GM19025 (cell line): ENCODE data around the gene AGXT.

Experiments used
- ATAC-seq: cut with Tn5 transposase; IDR thresholded peaks from one replicate; pipeline ENCODE4 v1.9.1; 2021; ENCODE audit warnings: mild to moderate bottlenecking, low read depth, moderate library complexity; ENCODE audit not compliant: unreplicated experiment

Gene AGXT

DNA sequence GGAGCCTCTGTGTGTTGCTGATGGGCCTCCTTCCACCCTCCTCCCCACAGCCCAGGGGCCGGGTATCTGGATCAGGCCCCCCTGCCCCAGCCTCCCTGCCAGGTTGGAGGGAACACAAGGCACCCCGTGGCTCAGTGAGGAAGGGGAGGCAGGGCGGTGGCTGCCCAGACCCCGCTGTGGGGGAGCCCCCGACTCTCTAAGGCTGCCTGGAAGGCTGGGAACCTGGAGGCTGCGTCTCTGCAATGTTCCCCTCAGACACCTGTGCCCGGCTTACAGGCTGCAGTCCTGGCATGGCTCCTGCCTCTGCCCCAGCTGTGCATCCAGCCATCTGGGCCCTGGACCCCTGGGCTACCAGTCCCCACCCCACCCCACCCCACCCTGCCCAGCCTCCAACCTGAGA is 27.8 kb downstream of the AGXT start:
- ATAC-seq, result no peak

DNA sequence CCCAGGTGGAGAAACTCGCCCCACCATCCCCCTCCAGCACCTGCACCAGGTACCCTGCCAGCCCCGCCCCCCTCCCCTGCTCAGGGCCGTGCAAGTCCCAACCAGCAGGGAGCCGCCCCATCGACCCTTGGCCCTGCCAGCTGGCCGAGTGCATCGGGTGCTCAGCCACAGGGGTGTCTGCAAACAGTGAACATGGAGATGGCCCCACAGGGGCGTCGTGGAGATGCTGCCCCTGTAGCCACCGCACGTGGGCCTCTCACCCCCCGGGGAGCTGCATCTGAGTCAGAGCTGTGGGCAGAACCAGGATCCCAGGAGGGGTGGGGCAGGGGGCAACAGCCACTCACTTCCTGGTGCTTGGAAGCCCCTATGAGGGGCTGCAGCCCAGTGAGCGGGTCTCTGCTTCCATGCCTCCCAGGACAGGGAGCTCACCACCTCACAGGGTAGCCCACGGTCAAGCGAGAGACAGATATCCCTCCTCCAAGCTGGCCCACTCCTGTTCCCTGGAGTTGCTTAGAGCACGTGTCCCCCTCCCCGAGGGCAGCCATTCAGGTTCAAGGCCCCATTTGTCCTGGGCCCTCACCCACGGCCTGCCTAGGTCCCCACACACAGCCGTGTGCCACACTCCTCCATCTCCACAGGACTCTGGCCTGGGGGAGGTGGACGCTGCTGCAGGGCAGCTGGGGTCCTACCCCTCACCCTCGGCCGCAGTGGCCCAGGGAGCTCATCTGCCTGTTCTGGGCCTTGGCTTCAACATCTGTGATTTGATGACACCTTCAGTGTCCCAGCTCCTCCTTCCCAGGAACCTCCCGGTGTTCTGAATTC is 28.5 kb downstream of the AGXT start:
- no peak for ATAC-seq

DNA sequence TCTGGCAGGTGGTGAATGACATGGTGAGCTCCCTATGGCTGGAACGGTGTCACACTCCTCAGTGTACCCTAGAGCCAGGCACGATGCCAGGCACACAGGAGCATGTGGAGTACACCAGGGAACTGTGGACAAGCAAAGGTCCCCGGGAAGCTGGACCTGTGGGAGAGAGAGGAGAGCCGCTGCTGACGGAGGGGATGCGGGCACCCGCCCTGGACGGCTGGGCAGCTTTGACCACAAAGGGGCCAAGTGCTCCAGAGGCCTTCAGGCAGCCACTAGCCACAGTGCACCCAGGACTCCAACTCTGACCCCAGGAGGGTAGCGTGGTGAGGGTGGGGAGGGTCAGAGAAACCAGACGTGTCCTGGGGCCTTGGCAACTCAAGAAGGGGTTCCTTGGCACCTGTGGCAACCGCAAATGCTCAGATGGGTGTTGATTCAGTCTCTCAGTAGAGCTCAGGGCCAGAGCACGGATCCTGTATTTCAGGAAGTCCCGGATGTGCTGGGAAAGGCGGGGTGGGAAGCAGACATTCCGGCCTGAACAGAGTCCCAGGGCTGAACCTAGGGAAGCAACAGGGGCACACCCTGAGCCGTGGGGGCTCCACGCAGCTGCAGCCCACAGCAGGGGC is 29.6 kb downstream of the AGXT start:
- no peak for ATAC-seq

DNA sequence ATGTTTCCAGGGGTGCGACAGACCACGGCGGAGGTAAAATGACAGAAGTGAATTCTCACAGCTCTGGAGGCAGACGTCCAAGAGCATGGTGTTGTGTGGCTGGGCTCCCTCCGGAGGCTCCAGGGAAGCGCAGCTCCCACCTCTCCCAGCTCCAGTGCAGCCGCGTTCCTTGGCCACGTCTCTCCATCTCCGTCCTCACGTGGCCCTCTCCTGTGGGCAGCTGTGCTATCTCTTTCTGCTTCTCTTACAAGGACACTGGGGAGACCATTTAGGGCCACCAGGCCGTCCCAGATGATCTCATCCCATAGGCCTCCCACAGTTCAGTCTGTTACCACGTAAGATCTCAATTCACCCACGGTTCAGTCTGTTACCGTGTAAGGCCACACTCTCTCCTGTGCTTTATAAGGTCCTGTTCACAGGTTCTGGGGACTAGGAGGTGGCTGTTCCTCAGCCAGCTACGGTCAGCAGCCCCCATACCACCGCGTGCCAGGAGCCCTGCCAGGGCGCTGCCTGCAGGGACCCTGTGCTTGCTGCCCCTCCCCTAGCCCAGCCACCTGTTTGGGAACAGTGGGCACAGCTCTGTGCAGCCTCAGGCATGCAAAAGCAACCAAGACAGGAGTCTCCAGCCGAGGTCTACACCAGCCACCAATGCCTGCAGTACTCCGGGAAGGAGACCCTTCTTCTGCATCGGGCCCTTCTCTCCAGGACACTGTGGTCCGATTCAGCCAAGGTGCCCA is 30.3 kb downstream of the AGXT start:
- ATAC-seq, result no peak

DNA sequence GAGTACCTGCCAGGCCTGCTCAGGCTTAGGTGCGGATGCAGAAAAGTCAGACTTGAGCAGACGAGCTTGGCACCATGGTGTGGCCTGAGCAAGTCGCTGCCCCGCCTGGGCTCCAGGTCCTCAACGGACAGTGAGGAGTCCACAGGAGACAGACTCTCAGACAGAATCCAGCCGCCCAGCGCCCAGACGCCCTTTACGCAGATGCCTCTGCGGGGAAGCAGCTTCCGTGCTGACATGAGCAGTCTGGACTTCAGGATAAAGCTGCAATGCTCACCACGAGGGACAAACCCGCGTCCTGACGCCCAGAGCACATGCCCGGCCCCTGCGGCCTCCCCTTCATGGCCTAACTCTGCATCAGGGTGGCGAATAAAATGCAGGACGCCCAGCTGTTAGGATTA is 30.8 kb downstream of the AGXT start:
- no peak for ATAC-seq

DNA sequence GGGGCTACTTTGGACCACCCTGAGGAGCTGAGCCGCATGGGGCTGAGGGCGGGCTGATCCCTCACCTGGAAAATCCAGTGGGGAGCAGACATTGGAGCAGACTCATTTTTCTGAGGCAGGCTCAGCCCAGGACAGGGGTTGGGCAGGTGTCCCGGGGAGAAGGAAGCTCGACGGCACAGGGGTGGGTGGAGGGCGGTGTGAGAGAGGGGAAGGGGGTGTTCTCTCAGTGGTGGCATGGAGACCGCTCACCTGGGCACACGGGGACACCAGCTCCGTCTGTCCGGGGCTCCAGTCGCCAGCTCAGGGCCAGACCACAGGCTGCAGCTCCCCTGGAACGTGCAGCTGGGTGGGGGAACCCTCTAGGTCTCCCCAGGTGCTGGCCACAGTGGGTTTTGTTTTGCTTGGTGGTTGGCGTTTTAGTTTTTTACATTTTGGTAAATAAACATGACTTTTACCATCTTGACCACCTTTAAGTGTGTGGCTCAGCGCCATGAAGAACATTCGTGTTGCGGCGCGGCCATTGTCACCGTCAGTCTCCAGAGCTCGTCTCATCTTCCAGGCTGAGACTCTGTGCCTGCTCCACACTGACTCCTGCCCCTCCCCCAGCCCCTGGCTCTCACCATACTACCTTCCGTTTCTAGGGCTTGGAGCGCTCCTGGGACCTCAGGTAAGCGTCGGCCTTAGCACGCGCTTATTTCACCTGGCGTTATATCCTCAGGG is 31.7 kb downstream of the AGXT start:
- ATAC-seq, result no peak

DNA sequence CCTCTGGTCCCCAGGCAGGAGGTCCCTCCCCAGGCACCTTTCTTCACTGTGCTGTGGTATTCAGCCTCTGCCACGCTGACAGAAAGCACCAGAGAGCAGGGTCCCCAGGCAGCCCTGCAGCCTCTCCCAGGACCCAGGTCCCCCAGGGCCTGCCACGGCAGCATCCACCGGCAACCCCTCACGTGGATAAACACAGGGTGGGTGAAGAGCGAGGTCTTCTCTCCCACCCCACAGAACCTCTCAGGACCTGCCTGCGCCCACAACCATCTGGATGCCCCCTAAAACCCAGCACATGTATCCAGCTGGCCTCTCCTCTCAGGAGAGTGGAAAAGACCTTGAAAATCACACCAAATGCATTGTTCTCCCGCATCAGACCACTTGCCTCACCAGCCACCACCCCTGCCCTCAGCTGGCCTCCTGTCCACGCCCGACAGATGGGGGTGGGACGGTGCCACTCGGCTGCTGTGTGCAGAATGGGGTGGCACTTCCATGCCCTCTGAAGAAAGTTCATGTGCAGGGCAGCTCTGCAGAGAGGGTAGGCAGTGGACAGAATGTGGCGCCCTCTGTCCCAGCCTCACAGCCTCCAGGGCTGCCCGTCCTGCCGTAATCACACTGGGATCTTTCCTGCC is 33.5 kb downstream of the AGXT start:
- no peak for ATAC-seq

DNA sequence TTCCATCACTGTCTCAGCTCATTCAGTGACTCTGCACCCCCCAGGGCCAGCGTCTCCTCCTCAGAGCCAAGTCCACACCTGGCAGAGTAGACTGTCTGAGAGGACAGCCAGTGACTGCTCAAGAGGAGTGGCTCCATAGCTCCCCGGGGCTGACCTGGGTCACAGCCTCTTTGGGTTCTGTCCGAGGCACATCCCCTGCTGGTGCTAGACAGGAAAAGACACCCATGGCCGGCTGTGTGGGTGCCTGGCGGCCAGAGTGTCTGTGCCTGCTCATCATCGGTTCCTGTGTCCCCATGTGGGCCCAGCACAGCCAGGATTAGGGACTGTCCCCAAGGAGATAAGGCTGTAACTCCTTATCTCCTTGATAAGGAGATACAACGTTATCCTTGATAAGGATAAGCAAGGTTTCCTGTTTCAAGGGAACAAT is 34.0 kb downstream of the AGXT start:
- ATAC-seq, result no peak

DNA sequence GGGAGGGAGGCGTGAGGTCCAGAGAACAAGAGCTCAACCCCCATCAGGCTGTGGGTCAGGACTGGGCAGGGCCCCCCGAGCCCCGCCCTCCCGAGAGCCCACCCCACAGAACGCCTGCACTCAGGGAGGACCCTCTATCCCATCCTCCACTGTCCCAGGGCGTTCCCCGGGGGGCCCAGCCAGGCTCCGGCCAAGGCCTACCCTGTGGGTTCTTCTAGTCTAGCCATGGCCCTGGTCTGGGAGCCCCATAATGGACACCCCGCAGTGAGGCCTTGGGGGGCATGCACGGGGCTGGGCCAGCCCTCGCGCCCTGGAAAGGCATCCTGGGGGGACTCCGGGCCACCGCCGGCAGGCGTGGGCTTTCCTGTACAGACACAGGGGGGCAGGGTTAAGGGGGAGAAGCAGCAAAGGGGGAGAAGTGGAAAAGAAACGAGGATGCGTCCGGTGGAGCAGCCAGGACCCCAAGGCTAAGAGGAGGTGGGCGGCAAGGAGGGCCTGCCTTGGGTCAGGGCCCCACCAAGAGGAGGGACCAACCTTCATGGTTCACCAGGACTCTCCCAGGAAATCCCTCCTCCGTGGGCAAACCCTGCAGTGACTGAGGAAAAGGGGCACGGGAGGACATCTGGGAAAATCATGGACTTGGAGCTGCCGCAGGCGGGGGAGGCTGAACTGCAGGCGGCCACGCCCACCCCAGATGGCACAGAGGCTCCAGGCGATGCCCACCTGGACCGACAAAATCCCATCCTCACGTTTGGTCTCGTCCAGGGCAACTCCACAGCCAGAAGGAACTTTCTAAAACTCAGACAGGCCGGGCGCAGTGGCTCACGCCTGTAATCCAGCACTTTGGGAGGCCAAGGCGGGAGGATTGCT is 34.8 kb downstream of the AGXT start:
- ATAC-seq, result no peak

DNA sequence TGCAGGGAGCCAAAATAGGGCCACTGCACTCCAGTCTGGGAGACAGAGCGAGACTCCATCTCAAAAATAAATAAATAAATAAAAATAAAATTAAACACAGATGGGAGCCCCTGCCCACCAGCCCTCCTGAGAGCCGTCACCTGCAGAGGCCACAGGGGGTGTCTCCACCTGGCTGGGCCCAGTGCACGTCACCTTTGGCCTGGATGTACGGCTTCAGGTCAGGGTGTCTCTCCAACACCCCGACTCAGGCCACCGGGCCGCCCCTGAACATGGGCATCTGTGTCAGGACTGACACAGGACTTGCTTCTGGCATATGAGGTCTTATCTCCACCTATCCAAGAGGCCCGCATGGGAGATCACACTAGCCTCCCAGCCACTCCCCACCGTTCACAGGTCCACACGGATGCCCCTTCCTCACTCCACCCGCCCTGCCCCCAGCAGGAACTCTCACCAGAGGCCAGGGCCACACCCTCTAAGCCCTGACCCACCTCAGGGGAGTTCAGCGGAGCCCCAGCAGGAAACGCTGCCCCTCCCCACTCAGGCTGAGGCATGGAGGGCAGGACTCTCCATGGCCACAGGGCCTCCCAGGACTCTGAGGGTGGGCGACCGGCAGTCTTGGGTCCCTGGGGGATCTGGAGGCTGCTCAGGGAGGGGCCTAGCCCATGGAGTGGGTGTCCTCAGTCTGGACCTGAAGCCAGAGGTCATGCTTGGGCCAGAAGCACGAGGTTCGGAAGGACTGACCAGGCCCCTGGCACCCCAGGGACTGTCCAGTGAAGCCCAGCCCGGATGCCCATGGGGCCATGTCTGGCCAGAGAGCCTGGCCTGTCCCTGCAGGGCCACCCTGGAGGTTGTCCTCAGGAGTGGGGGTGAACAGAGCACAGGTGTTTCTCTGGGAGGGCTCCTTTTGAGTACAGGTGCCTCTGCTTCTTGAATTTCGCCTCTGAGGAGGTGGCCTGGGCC is 35.9 kb downstream of the AGXT start:
- ATAC-seq, result no peak

DNA sequence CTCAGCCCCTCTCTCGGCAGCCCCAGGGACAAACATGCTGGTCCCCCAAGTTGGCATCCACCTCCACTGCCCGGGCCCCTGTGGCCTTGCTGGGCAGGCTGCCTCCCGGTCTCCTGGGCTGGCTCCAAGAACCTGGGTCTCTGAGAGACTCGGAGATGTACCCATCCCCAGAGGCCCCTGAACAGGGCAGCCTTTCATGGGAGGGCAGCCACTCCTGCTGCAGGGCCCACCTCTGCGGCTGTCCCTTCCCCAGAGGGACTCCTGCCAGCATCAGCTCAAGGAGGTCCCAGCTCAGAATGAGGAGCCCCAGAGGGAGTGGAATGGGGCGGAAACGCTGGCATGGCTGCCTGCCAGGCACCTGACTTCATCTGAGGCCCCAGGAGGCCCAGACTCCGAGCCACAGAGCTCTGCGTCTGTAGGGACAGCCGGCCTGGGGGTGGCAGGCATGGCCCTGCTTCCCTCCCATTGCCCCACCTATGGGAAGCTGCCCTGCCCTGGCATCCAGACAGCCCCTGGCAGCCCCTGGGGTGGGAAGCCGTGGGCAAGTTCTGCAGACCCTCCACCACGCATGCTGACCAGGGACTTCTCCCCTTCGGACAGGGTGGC is 36.7 kb downstream of the AGXT start:
- no peak for ATAC-seq

DNA sequence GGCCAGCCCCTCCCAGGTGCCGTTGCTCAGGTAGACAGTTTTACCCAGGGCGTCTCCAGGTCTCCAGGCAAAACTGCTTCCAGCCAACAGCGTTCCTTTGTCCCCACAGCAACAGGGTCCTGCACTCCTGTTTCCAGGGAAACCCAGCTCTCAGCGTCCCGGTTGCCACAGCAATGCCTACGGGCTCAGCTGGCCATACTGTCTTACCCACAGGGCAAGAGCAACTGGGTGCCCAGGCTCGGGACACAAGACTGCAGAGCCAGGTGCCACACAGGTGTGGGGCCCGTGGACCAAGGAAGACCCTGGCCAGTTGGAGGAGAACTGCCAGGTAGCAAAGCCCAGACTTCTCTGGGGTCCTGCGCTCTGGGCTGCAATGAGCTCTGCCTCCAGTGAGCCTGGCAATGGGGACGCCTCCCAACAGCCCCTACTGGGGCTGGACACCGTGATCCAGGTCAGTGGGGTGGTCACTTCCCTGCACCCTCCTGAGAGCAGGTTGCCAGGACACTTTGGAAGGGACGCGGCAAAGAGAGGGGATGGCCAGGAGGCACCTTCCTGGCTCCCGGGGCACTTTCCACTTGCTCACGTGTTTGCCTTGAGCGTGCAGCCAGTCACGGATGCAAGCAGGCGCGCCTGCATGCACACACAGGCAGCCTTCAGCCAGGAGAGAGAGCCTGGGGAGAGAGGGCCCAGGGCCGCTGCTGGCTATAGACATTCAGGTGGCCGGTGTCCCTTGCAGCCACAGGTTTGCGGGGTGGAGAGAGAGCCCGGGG is 37.7 kb downstream of the AGXT start, which contains the start of gene CROCC2:
Gene CROCC2 (plus strand): TSS at position 196 of the 770 bp plus-strand sequence. CDS start 178 bp downstream, at position 374.
- no peak for ATAC-seq

DNA sequence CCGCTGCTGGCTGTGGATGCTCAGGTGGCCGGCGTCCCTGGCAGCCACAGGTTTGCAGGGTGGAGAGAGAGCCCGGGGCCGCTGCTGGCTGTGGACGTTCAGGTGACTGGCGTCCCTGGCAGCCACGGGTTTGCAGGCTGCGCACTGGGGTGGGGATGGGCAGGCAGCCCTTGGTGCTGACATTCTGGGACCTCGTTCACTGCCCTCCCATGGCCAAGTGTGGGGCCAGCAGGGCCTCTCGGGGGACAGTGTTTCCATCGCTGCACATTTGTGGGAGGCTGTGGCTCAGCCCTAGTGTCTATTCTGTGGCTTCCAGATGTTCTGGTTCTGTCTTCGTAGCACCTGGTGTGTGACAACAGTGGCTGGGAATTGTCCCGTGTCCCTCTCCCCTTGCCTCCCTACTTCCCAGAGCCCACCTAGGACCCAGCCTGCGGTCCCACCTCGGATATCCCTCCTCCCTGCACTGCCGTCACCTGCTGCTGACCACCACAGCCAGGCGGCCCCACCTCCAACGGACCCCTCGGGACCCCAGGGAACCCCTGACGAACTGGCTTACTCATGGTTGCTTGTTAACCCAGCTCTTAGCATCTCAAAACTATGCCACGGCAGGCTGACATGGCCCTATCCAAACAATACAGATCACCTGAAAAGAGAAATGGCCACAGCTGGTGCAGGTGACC is 38.4 kb downstream of the AGXT start:
- no peak for ATAC-seq

DNA sequence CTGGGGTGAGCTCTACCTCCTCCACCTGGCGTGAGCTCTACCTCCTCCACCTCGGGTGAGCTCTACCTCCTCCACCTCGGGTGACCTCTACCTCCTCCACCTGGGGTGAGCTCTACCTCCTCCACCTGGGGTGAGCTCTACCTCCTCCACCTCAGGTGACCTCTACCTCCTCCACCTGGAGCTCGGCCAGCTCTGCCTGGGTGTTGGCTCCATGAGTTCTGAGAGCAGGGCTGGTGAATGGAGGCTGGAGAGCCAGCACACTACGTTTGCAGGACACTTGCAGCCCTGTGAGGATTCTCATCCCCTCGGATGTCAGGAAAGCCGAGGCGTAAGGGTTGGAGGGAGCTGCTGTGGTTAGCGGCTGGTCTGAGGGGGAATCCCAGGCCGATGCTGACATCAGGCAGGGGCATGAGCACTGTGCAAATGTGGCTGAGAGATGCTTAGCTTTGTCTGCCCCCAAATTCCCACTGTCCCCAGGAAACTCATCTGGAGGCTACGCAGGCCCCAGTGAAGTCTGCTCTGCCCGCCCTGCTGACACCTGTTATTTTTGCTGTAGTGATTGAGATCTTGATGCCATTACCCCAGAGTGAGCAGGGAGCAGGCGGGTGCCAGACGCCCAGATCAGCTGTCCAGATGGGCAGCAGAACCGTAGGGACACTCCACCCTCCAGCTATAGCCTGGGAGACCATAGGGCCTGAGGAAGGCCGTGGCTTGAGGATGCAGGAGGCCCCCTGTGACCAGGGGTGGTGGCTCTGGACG is 40.8 kb downstream of the AGXT start:
- no peak for ATAC-seq

DNA sequence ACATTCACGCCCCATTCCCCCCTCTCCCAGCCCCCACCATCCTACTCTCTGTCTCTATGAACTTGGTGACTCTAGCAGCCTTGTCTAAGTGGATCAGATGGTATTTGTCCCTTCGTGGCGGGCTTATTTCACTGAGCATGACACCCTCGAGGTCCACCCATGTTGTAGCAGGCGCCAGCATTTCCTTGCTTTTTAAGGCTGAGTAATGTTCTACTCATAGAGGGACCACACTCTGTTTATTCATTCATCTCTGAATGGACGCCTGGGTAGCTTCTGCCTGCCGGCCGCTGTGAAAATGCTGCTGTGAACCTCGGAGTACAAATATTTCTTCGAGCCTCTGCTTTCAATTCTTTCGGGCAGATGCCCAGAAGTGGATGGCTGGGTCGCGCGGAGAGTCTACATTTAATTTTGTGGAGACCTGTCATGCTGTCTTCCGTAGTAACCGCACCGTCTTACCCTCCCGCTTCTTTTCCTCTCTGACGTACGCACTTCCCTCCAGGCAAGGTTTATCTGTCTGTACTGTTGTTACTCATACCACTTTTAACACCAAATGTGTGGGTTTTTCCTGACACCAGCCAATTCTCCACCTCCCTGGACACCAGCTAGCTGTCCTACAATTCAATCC is 43.1 kb downstream of the AGXT start:
- ATAC-seq, result no peak
